ENCODE measurements around the gene CELF2.

CELF2 gene

GRCh38 chr10:10977978-10978377 is 39.7 kb upstream of the CELF2 start (continued):
- TF ChIP-seq PATZ1 (CRISPR knock-in tag; IDR thresholded peaks at IDR 0.05; ENCODE audit: borderline replicate concordance), result no peak

- ATAC-seq, result no peak
- TF ChIP-seq ZNF565 (CRISPR knock-in tag; conservative IDR thresholded peaks at IDR 0.05; ENCODE audit: low read depth) (no peak), RARB (CRISPR knock-in tag; IDR thresholded peaks at IDR 0.05) (no peak), TSHZ2 (CRISPR knock-in tag; IDR thresholded peaks at IDR 0.05) (no peak), ZFP3 (CRISPR knock-in tag; IDR thresholded peaks at IDR 0.05) (no peak), CREB5 (CRISPR knock-in tag; IDR thresholded peaks at IDR 0.05; ENCODE audit: low read depth) (no peak), OSR1 (CRISPR knock-in tag; IDR thresholded peaks at IDR 0.05) (no peak), ARNTL (CRISPR knock-in tag; IDR thresholded peaks at IDR 0.05; ENCODE audit: borderline replicate concordance, low read depth) (no peak), ESRRG (CRISPR knock-in tag; IDR thresholded peaks at IDR 0.05) (no peak), PATZ1 (CRISPR knock-in tag; IDR thresholded peaks at IDR 0.05; ENCODE audit: borderline replicate concordance) (no peak), ISL1 (CRISPR knock-in tag; IDR thresholded peaks at IDR 0.05) (no peak)
Observed at GRCh38 chr10:10985361-10985760, 32.3 kb upstream of the CELF2 start.

- ATAC-seq, result no peak
- TF ChIP-seq ARNTL (CRISPR knock-in tag; IDR thresholded peaks at IDR 0.05; ENCODE audit: borderline replicate concordance, low read depth), result no peak
Observed at GRCh38 chr10:10986606-10987005, 31.1 kb upstream of the CELF2 start.

GRCh38 chr10:10987111-10987510 is 30.6 kb upstream of the CELF2 start:
- TF ChIP-seq TSHZ2 (CRISPR knock-in tag; IDR thresholded peaks at IDR 0.05), result no peak
- no peak for TF ChIP-seq ZC3H10 (CRISPR knock-in tag; IDR thresholded peaks at IDR 0.05)
- TF ChIP-seq SNAI2 (CRISPR knock-in tag; IDR thresholded peaks at IDR 0.05), result no peak
- TF ChIP-seq ZNF70 (CRISPR knock-in tag; IDR thresholded peaks at IDR 0.05), result no peak
- TF ChIP-seq PATZ1 (CRISPR knock-in tag; IDR thresholded peaks at IDR 0.05; ENCODE audit: borderline replicate concordance), result no peak
- no peak for TF ChIP-seq ZNF8 (CRISPR knock-in tag; IDR thresholded peaks at IDR 0.05)
- no peak for TF ChIP-seq PPARA (CRISPR knock-in tag; IDR thresholded peaks at IDR 0.05; ENCODE audit: borderline replicate concordance)
- TF ChIP-seq OSR1 (CRISPR knock-in tag; IDR thresholded peaks at IDR 0.05), result no peak
- TF ChIP-seq CREB5 (CRISPR knock-in tag; IDR thresholded peaks at IDR 0.05; ENCODE audit: low read depth), result no peak
- TF ChIP-seq CSRNP3 (CRISPR knock-in tag; IDR thresholded peaks at IDR 0.05), result no peak
- no peak for TF ChIP-seq RARB (CRISPR knock-in tag; IDR thresholded peaks at IDR 0.05)
- TF ChIP-seq CSDC2 (CRISPR knock-in tag; IDR thresholded peaks at IDR 0.05), result no peak
- no peak for TF ChIP-seq GLIS3 (CRISPR knock-in tag; IDR thresholded peaks at IDR 0.05)
- no peak for TF ChIP-seq TCF4 (CRISPR knock-in tag; IDR thresholded peaks at IDR 0.05; ENCODE audit: borderline replicate concordance)
- TF ChIP-seq BACH2 (CRISPR knock-in tag; IDR thresholded peaks at IDR 0.05; ENCODE audit: borderline replicate concordance), result no peak
- no peak for TF ChIP-seq ZNF565 (CRISPR knock-in tag; conservative IDR thresholded peaks at IDR 0.05; ENCODE audit: low read depth)
- TF ChIP-seq ZFP3 (CRISPR knock-in tag; IDR thresholded peaks at IDR 0.05), result no peak
- ATAC-seq, result no peak

Data from SK-N-SH treated with all-trans-retinoic acid at 6 μM for 48 hours (cell line).